ENCODE measurements around the gene ABHD15. TPM values are rescaled to one million over a fixed set of nuclear protein-coding genes. Genes with fewer than 3 reads are reported as not detected.
A peak's percentile ranks its signal among the peaks of the same experiment; 100 is the strongest.
"Not testable (repeated sequence)": the region's sequence is repeated elsewhere in the genome, so short reads cannot be mapped to it uniquely, and the experiment has no call there.

ABHD15 gene
- polyA plus RNA-seq, 1 donor = 25.6 TPM

GRCh38 chr17:29565643-29566472 is 979 bp downstream of the ABHD15 start:
- no CpG with 5 or more reads among the region's 55 CpGs for WGBS (ENCODE audit: insufficient coverage, low lambda C conversion rate)

GRCh38 chr17:29563816-29564215 is 3.0 kb downstream of the ABHD15 start:
- H3K9me3 ChIP-seq (ENCODE audit: control insufficient read depth, low read depth, low read length) = no peaks in the 10 kb centered on the region
- no peak overlapping the region for H3K4me3 ChIP-seq (ENCODE audit: low read length)
- H3K4me1 ChIP-seq (ENCODE audit: control insufficient read depth, insufficient read depth, low read length) = peaks cover 25% of the 10 kb centered on the region
- H3K27ac ChIP-seq (ENCODE audit: low read length) = no peak overlapping the region
- peaks cover 19% of the 10 kb centered on the region for H3K36me3 ChIP-seq (ENCODE audit: control insufficient read depth, insufficient read depth, low read length)
- WGBS (ENCODE audit: insufficient coverage, low lambda C conversion rate) = no CpG with 5 or more reads among the region's 3 CpGs
- DNase-seq = no peak
- peaks cover 7% of the 10 kb centered on the region for H3K27me3 ChIP-seq (ENCODE audit: control insufficient read depth, insufficient read depth, low read length)

More at GRCh38 chr17:29565643-29566472, 979 bp downstream of the ABHD15 start:
- Histone ChIP-seq H3K4me1 (ENCODE audit: control insufficient read depth, insufficient read depth, low read length) (peaks cover 40% of the 10 kb centered on the region), H3K36me3 (ENCODE audit: control insufficient read depth, insufficient read depth, low read length) (peaks cover 21% of the 10 kb centered on the region), H3K27ac (ENCODE audit: low read length) (peak overlapping the region; percentile 87), H3K4me3 (ENCODE audit: low read length) (peak overlapping the region; percentile 71), H3K27me3 (ENCODE audit: control insufficient read depth, insufficient read depth, low read length) (peaks cover 7% of the 10 kb centered on the region), H3K9me3 (ENCODE audit: control insufficient read depth, low read depth, low read length) (no peaks in the 10 kb centered on the region)
- peak; percentile 60 to 78 for DNase-seq

GRCh38 chr17:29562615-29563014 is 4.2 kb downstream of the ABHD15 start:
- H3K36me3 ChIP-seq (ENCODE audit: control insufficient read depth, insufficient read depth, low read length) = peaks cover 19% of the 10 kb centered on the region
- no peak for DNase-seq
- no peak overlapping the region for H3K27ac ChIP-seq (ENCODE audit: low read length)
- H3K4me3 ChIP-seq (ENCODE audit: low read length) = no peak overlapping the region
- H3K4me1 ChIP-seq (ENCODE audit: control insufficient read depth, insufficient read depth, low read length) = peaks cover 25% of the 10 kb centered on the region
- H3K27me3 ChIP-seq (ENCODE audit: control insufficient read depth, insufficient read depth, low read length) = peaks cover 7% of the 10 kb centered on the region
- WGBS (ENCODE audit: insufficient coverage, low lambda C conversion rate) = no CpG with 5 or more reads among the region's 18 CpGs
- no peaks in the 10 kb centered on the region for H3K9me3 ChIP-seq (ENCODE audit: control insufficient read depth, low read depth, low read length)

- Histone ChIP-seq H3K36me3 (ENCODE audit: control insufficient read depth, insufficient read depth, low read length) (peaks cover 19% of the 10 kb centered on the region), H3K27me3 (ENCODE audit: control insufficient read depth, insufficient read depth, low read length) (peaks cover 7% of the 10 kb centered on the region), H3K4me3 (ENCODE audit: low read length) (no peak overlapping the region), H3K27ac (ENCODE audit: low read length) (no peak overlapping the region), H3K4me1 (ENCODE audit: control insufficient read depth, insufficient read depth, low read length) (peaks cover 30% of the 10 kb centered on the region), H3K9me3 (ENCODE audit: control insufficient read depth, low read depth, low read length) (no peaks in the 10 kb centered on the region)
- no CpG with 5 or more reads among the region's 17 CpGs for WGBS (ENCODE audit: insufficient coverage, low lambda C conversion rate)
- no peak for DNase-seq
Measured at GRCh38 chr17:29561554-29562517, 5.0 kb downstream of the ABHD15 start.

- no peak overlapping the region for H3K27ac ChIP-seq (ENCODE audit: low read length)
- H3K4me1 ChIP-seq (ENCODE audit: control insufficient read depth, insufficient read depth, low read length) = peaks cover 27% of the 10 kb centered on the region
- no peaks in the 10 kb centered on the region for H3K9me3 ChIP-seq (ENCODE audit: control insufficient read depth, low read depth, low read length)
- no CpG with 5 or more reads among the region's 6 CpGs for WGBS (ENCODE audit: insufficient coverage, low lambda C conversion rate)
- DNase-seq = no peak
- H3K4me3 ChIP-seq (ENCODE audit: low read length) = no peak overlapping the region
- peaks cover 19% of the 10 kb centered on the region for H3K36me3 ChIP-seq (ENCODE audit: control insufficient read depth, insufficient read depth, low read length)
- H3K27me3 ChIP-seq (ENCODE audit: control insufficient read depth, insufficient read depth, low read length) = no peaks in the 10 kb centered on the region
Measured at GRCh38 chr17:29560316-29560715, 6.5 kb downstream of the ABHD15 start.

- WGBS (ENCODE audit: insufficient coverage, low lambda C conversion rate) = no CpG with 5 or more reads among the region's 2 CpGs
- DNase-seq = no peak
- no peaks in the 10 kb centered on the region for H3K27me3 ChIP-seq (ENCODE audit: control insufficient read depth, insufficient read depth, low read length)
- H3K4me1 ChIP-seq (ENCODE audit: control insufficient read depth, insufficient read depth, low read length) = peaks cover 22% of the 10 kb centered on the region
- no peaks in the 10 kb centered on the region for H3K9me3 ChIP-seq (ENCODE audit: control insufficient read depth, low read depth, low read length)
- H3K27ac ChIP-seq (ENCODE audit: low read length) = no peak overlapping the region
- peaks cover 19% of the 10 kb centered on the region for H3K36me3 ChIP-seq (ENCODE audit: control insufficient read depth, insufficient read depth, low read length)
- no peak overlapping the region for H3K4me3 ChIP-seq (ENCODE audit: low read length)
Measured at GRCh38 chr17:29559640-29560039, 7.2 kb downstream of the ABHD15 start.

- H3K27ac ChIP-seq (ENCODE audit: low read length); H3K27me3 ChIP-seq (ENCODE audit: control insufficient read depth, insufficient read depth, low read length); DNase-seq; H3K9me3 ChIP-seq (ENCODE audit: control insufficient read depth, low read depth, low read length); H3K4me3 ChIP-seq (ENCODE audit: low read length): not testable (repeated sequence)
- 90% methylated on average over 1 of the region's 5 CpGs for WGBS (ENCODE audit: insufficient coverage, low lambda C conversion rate)
- peaks cover 16% of the 10 kb centered on the region for H3K36me3 ChIP-seq (ENCODE audit: control insufficient read depth, insufficient read depth, low read length)
- H3K4me1 ChIP-seq (ENCODE audit: control insufficient read depth, insufficient read depth, low read length) = peaks cover 17% of the 10 kb centered on the region
Measured at GRCh38 chr17:29558139-29558538, 8.7 kb downstream of the ABHD15 start.

GRCh38 chr17:29557739-29558116 is 9.1 kb downstream of the ABHD15 start:
- Histone ChIP-seq H3K27me3 (ENCODE audit: control insufficient read depth, insufficient read depth, low read length) (no peaks in the 10 kb centered on the region), H3K4me1 (ENCODE audit: control insufficient read depth, insufficient read depth, low read length) (peaks cover 17% of the 10 kb centered on the region), H3K9me3 (ENCODE audit: control insufficient read depth, low read depth, low read length) (no peaks in the 10 kb centered on the region), H3K27ac (ENCODE audit: low read length) (no peak overlapping the region), H3K36me3 (ENCODE audit: control insufficient read depth, insufficient read depth, low read length) (peaks cover 15% of the 10 kb centered on the region), H3K4me3 (ENCODE audit: low read length) (no peak overlapping the region)
- DNase-seq = no peak

GRCh38 chr17:29557085-29557738 is 9.6 kb downstream of the ABHD15 start:
- no CpG with 5 or more reads among the region's 1 CpG for WGBS (ENCODE audit: insufficient coverage, low lambda C conversion rate)
- Histone ChIP-seq H3K9me3 (ENCODE audit: control insufficient read depth, low read depth, low read length) (no peaks in the 10 kb centered on the region), H3K4me1 (ENCODE audit: control insufficient read depth, insufficient read depth, low read length) (peaks cover 13% of the 10 kb centered on the region), H3K4me3 (ENCODE audit: low read length) (no peak overlapping the region), H3K27ac (ENCODE audit: low read length) (no peak overlapping the region), H3K27me3 (ENCODE audit: control insufficient read depth, insufficient read depth, low read length) (no peaks in the 10 kb centered on the region), H3K36me3 (ENCODE audit: control insufficient read depth, insufficient read depth, low read length) (peaks cover 10% of the 10 kb centered on the region)
- DNase-seq = no peak

- H3K4me3 ChIP-seq (ENCODE audit: low read length) = no peak overlapping the region
- H3K4me1 ChIP-seq (ENCODE audit: control insufficient read depth, insufficient read depth, low read length) = peaks cover 13% of the 10 kb centered on the region
- H3K36me3 ChIP-seq (ENCODE audit: control insufficient read depth, insufficient read depth, low read length) = peaks cover 2% of the 10 kb centered on the region
- no peaks in the 10 kb centered on the region for H3K9me3 ChIP-seq (ENCODE audit: control insufficient read depth, low read depth, low read length)
- H3K27me3 ChIP-seq (ENCODE audit: control insufficient read depth, insufficient read depth, low read length) = no peaks in the 10 kb centered on the region
- WGBS (ENCODE audit: insufficient coverage, low lambda C conversion rate) = 60% methylated on average over 1 of the region's 3 CpGs
- no peak overlapping the region for H3K27ac ChIP-seq (ENCODE audit: low read length)
- DNase-seq = peak; percentile 51 to 74
Measured at GRCh38 chr17:29555840-29556239, 11.0 kb downstream of the ABHD15 start.

Measured in large intestine (tissue), 3 donors.